Suprapubic skin (tissue), 3 donors: ENCODE data around the gene RHCG.

Source experiments
- POLR2A ChIP-seq, 2 donors: fragments of 450-650 bp; IDR thresholded peaks; one replicate each; pipeline ENCODE4 v1.6.1; 2017; ENCODE audit warnings: antibody characterized with exemption in 2 of 2, mild to moderate bottlenecking in 2 of 2, moderate library complexity in 2 of 2
- TF ChIP-seq, protein P1 (sequence below), 2 donors: fragments of 200-600 bp in 1 of 2; fragments of 450-650 bp in 1 of 2; sonication (generic) in 1 of 2; IDR thresholded peaks; one replicate each; pipeline ENCODE4 v1.5.1; 2016 to 2019; ENCODE audit warnings: antibody characterized with exemption in 2 of 2, mild to moderate bottlenecking in 1 of 2, moderate library complexity in 1 of 2

DNA sequence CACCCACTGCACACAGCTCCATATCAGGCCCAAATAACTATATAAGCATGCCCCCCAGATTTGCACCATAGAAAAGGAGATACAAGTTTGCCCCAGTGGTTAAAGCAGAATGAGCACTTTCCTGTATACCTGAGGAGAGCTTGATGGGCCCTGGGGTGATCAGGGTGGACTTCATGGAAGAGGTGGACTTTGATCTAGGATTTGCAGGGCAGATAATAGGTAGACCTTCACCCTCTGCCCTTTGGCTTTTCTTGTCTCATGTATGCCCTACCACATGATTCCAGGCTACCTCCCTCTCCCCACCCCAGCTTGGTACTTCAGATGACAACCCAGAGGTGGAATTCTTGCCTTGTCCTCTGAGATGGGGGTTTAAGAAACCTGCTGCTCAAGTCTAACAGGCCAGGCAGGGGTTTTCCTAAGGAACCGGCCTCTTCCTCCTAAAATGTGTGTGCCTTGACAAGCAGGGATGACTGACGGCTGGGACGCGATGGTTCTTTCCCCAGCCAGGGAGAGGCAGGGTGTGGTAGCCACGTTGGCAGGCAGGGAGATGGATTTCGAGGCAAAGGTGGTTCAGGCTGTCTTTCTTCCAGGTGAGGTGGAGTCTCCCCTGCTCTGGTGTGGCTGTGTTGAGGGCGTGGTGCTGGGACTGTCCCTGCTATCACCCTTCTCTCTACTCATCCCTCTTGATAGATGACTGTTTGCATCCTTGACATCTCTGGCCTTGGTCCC is 6.6 kb upstream of the RHCG start:
- no peak for TF ChIP-seq POLR2A (IDR thresholded peaks at IDR 0.05)
- TF ChIP-seq, protein P1, sequence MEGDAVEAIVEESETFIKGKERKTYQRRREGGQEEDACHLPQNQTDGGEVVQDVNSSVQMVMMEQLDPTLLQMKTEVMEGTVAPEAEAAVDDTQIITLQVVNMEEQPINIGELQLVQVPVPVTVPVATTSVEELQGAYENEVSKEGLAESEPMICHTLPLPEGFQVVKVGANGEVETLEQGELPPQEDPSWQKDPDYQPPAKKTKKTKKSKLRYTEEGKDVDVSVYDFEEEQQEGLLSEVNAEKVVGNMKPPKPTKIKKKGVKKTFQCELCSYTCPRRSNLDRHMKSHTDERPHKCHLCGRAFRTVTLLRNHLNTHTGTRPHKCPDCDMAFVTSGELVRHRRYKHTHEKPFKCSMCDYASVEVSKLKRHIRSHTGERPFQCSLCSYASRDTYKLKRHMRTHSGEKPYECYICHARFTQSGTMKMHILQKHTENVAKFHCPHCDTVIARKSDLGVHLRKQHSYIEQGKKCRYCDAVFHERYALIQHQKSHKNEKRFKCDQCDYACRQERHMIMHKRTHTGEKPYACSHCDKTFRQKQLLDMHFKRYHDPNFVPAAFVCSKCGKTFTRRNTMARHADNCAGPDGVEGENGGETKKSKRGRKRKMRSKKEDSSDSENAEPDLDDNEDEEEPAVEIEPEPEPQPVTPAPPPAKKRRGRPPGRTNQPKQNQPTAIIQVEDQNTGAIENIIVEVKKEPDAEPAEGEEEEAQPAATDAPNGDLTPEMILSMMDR (IDR thresholded peaks at IDR 0.05): no peak
